ENCODE results near the gene REV1.

DNA sequence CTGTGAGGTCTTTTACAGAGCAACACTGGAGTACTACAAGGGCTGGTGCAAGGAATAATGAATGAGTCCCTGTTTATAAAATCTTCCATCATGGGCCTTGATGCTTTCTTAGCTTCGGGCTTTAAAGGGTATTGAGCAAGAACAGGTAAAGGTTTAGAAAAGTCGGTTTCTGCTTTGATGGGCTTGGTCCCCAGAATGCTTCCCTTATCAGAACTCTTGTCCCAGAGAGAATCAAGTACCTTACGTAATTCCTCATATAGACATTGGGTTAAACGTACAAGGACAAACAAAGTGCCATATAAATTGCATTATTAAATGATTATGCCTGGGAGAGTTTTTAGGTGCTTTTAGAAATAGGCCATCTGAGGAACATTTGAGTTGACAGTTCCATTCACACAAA, 24.5 kb upstream of the REV1 start:
- TF ChIP-seq SIN3A (IDR thresholded peaks at IDR 0.05; ENCODE audit: borderline replicate concordance, insufficient read depth, low read length): no peak
- TF ChIP-seq TAF1 (IDR thresholded peaks at IDR 0.05; ENCODE audit: borderline replicate concordance, insufficient read depth, low read length): no peak
- TF ChIP-seq POLR2AphosphoS5 (IDR thresholded peaks at IDR 0.05; ENCODE audit: low read depth, low read length): no peak
- TF ChIP-seq, protein P1, sequence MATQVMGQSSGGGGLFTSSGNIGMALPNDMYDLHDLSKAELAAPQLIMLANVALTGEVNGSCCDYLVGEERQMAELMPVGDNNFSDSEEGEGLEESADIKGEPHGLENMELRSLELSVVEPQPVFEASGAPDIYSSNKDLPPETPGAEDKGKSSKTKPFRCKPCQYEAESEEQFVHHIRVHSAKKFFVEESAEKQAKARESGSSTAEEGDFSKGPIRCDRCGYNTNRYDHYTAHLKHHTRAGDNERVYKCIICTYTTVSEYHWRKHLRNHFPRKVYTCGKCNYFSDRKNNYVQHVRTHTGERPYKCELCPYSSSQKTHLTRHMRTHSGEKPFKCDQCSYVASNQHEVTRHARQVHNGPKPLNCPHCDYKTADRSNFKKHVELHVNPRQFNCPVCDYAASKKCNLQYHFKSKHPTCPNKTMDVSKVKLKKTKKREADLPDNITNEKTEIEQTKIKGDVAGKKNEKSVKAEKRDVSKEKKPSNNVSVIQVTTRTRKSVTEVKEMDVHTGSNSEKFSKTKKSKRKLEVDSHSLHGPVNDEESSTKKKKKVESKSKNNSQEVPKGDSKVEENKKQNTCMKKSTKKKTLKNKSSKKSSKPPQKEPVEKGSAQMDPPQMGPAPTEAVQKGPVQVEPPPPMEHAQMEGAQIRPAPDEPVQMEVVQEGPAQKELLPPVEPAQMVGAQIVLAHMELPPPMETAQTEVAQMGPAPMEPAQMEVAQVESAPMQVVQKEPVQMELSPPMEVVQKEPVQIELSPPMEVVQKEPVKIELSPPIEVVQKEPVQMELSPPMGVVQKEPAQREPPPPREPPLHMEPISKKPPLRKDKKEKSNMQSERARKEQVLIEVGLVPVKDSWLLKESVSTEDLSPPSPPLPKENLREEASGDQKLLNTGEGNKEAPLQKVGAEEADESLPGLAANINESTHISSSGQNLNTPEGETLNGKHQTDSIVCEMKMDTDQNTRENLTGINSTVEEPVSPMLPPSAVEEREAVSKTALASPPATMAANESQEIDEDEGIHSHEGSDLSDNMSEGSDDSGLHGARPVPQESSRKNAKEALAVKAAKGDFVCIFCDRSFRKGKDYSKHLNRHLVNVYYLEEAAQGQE (IDR thresholded peaks at IDR 0.05; ENCODE audit: insufficient read depth in 1 of 2, low read depth in 2 of 2, low read length in 2 of 2): no peak
- TF ChIP-seq FOXP2 (optimal IDR thresholded peaks at IDR 0.05; ENCODE audit: borderline replicate concordance, extremely low read depth, extremely low read length, insufficient read depth): no peak
